Esophagus squamous epithelium (tissue), 5 donors: ENCODE measurements around the gene ENDOV. TPM values are rescaled to one million over a fixed set of nuclear protein-coding genes. Genes with fewer than 3 reads are reported as not detected.

Experiments used
- DNase-seq: peaks from one replicate; lab custom pipeline; 2025; lab: John Stamatoyannopoulos, UW
- H3K27ac ChIP-seq, 4 donors: fragments of 200-600 bp; sonication (generic); one replicate each; pipeline ENCODE4 v1.5.1; 2016 to 2019; ENCODE audit warnings: mild to moderate bottlenecking in 1 of 4
- H3K27me3 ChIP-seq, 4 donors: fragments of 200-600 bp; sonication (generic); 1 replicate in 3 of 4; 2 replicates in 1 of 4; pipeline versions ENCODE4 v1.5.1 to v1.6.0; 2017 to 2021; ENCODE audit warnings: antibody characterized with exemption in 1 of 4
- H3K36me3 ChIP-seq, 3 donors: fragments of 200-600 bp; sonication (generic); one replicate each; pipeline ENCODE4 v1.5.1; 2016 to 2019
- H3K4me1 ChIP-seq, 3 donors: fragments of 200-600 bp; sonication (generic); one replicate each; pipeline ENCODE4 v1.5.1; 2017 to 2019
- H3K4me3 ChIP-seq, 4 donors: fragments of 200-600 bp; sonication (generic); 1 replicate in 3 of 4; 2 replicates in 1 of 4; pipeline ENCODE4 v1.5.1; 2016 to 2019; ENCODE audit warnings: mild to moderate bottlenecking in 2 of 4, moderate library complexity in 1 of 4
- H3K9me3 ChIP-seq, 3 donors: fragments of 200-600 bp; sonication (generic); one replicate each; pipeline ENCODE4 v1.5.1; 2016 to 2019
- POLR2A ChIP-seq, 4 donors: fragments of 450-650 bp; IDR thresholded peaks; one replicate each; pipeline ENCODE4 v1.6.1; 2017; ENCODE audit warnings: antibody characterized with exemption in 4 of 4, mild to moderate bottlenecking in 4 of 4, moderate library complexity in 3 of 4
- WGBS, 2 donors: methylation state at CpG; one replicate each; pipeline ENCODE4 v1.1.5; 2018; 5-methylcytosine and 5-hydroxymethylcytosine counted together
- intact Hi-C: fragments of 100-400 bp; cut with DNase I; formaldehyde crosslinking; loops from one replicate; pipeline ENCODE4 v1.15.0; 2022
- total RNA-seq, 4 donors: library from RNA; depleted of rRNA; stranded (reverse); fragments of >200 nt; gene quantifications; one replicate each; pipeline ENCODE4 v1.1.0, GENCODE V29; 2016
- TF ChIP-seq, protein P1 (sequence below), 6 experiments: fragments of 450-650 bp in 4 of 6; fragments of 200-600 bp in 2 of 6; sonication (generic) in 2 of 6; IDR thresholded peaks; one replicate each; pipeline ENCODE4 v1.5.1; 2016 to 2019; ENCODE audit warnings: antibody characterized with exemption in 6 of 6, mild to moderate bottlenecking in 4 of 6, moderate library complexity in 4 of 6
- donor health status: DM: yes; HTN: yes; CAD: no.

The ENDOV gene
- total RNA-seq, 4 donors from 2014 or later = 7.4 to 16.0 (median 14.5) TPM

DNA sequence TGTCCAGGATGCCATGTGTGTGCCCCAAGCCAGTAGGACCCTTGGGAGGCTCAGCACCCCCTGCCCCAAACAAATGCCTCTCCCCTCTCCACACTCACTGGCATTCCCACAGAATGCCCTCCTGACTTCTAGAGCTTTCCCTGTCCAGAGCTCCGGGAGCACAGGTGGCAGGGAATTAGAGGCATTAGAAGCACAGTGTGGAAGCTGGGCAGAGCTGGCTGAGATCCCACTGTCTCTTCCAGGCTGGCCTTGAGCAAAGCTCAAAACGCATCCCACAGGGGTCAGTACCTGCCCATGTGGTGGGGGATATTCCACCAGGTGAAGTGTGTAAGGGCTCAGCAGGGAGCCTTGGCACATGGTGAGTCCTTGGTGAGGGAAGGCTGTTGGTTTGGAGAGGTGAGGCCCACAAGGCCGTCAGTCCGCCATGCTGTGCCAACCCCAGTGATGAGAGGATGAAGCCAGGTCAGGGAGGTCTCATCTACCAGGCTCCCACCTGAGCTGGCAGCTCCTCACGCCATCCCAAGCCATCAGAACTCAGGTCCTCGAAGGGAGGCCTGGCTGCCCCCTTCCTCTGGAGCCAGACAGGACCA, 18.1 kb downstream of the ENDOV start:
- no peak overlapping the region for H3K4me3 ChIP-seq
- H3K4me1 ChIP-seq = peaks cover 0 to 10% (median 4%) of the 10 kb centered on the region in 3 donors
- intact Hi-C loops = loop anchor here (5.0 kb wide), 1 partner anchor 539 kb away; no protein-coding TSS in a partner anchor
- H3K36me3 ChIP-seq = peaks cover 0 to 6% (median 0%) of the 10 kb centered on the region in 3 donors
- 90% methylated on average over 2 of the region's 6 CpGs; no CpG with 5 or more reads in 1 of the 2 donors for WGBS, 2 donors
- no peaks in the 10 kb centered on the region for H3K9me3 ChIP-seq
- H3K27me3 ChIP-seq = no peaks in the 10 kb centered on the region
- H3K27ac ChIP-seq = no peak overlapping the region
- no peak for DNase-seq
- TF ChIP-seq, protein P1, sequence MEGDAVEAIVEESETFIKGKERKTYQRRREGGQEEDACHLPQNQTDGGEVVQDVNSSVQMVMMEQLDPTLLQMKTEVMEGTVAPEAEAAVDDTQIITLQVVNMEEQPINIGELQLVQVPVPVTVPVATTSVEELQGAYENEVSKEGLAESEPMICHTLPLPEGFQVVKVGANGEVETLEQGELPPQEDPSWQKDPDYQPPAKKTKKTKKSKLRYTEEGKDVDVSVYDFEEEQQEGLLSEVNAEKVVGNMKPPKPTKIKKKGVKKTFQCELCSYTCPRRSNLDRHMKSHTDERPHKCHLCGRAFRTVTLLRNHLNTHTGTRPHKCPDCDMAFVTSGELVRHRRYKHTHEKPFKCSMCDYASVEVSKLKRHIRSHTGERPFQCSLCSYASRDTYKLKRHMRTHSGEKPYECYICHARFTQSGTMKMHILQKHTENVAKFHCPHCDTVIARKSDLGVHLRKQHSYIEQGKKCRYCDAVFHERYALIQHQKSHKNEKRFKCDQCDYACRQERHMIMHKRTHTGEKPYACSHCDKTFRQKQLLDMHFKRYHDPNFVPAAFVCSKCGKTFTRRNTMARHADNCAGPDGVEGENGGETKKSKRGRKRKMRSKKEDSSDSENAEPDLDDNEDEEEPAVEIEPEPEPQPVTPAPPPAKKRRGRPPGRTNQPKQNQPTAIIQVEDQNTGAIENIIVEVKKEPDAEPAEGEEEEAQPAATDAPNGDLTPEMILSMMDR (IDR thresholded peaks at IDR 0.05) = no peak
- no peak for TF ChIP-seq POLR2A (IDR thresholded peaks at IDR 0.05)

DNA sequence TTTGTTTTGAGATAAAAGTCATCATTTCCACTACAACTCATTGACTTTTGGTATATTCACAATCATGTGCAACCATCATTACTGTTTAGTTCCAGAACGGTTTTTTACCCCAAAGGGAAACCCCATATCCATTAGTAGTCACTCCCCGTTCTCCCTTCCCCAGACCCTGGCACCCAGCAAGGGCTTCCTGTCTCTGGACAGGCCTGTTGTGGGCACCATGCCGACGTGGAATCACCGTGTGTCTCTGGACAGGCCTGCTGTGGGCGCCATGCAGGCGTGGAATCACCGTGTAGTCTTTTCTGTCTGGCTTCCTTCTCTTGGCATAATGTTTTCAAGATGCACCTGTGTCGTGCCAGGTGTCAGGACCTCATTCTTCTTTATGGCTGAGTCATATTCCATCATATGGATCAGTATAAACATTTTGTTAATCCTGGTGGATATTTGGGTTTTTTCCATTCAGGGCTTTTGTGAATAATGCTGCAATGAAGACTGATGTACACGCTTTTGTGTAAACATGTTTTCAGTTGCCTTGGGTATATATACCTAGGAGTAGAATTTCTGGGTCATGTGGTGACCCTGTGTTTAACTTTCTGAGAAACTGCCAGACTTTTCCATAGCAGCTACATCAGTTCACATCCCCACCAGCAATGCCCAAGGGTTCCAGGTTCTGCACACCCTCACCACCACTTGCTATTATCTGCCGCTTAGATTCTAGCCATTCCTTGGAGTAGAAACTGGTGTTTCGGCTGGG, 19.1 kb downstream of the ENDOV start:
- Histone ChIP-seq H3K27me3 (no peaks in the 10 kb centered on the region), H3K4me1 (peaks cover 0 to 10% (median 4%) of the 10 kb centered on the region in 3 donors), H3K4me3 (no peak overlapping the region), H3K36me3 (peaks cover 0 to 6% (median 0%) of the 10 kb centered on the region in 3 donors), H3K9me3 (no peaks in the 10 kb centered on the region), H3K27ac (no peak overlapping the region)
- DNase-seq = no peak
- intact Hi-C loops = loop anchor here (5.0 kb wide), 1 partner anchor 538 kb away; no protein-coding TSS in a partner anchor
- TF ChIP-seq POLR2A (IDR thresholded peaks at IDR 0.05) = no peak
- TF ChIP-seq, protein P1 (IDR thresholded peaks at IDR 0.05) = no peak
- 56 to 64% methylated on average over 10 to 11 of the region's 12 CpGs for WGBS, 2 donors

DNA sequence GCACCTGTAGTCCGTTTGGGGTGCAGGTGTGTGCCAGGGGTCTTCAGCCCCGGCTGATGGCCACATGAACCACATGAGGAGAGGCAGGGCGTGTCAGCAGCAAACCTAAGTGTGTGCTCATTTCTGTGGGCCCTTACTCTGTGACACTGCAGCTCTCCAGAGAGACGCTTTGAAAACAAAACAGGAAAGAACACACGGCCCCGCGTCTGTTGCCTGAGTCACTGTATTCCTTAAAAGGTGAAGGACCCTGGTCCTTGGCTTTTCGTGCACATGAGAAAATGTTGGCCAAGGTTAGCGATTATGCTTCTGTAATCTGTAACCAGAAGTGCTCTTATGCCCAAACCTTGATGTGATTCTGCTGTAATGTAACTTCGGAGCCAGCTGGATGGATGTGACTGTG, 22.6 kb downstream of the ENDOV start:
- intact Hi-C loops = no loop called here
- TF ChIP-seq, protein P1 (IDR thresholded peaks at IDR 0.05) = no peak
- no peak for TF ChIP-seq POLR2A (IDR thresholded peaks at IDR 0.05)
- WGBS, 2 donors = 80 to 83% methylated on average over 7 to 8 of the region's 10 CpGs
- Histone ChIP-seq H3K27ac (no peak overlapping the region), H3K4me3 (no peak overlapping the region), H3K36me3 (no peaks in the 10 kb centered on the region), H3K4me1 (no peaks in the 10 kb centered on the region), H3K9me3 (no peaks in the 10 kb centered on the region), H3K27me3 (no peaks in the 10 kb centered on the region)
- no peak for DNase-seq

DNA sequence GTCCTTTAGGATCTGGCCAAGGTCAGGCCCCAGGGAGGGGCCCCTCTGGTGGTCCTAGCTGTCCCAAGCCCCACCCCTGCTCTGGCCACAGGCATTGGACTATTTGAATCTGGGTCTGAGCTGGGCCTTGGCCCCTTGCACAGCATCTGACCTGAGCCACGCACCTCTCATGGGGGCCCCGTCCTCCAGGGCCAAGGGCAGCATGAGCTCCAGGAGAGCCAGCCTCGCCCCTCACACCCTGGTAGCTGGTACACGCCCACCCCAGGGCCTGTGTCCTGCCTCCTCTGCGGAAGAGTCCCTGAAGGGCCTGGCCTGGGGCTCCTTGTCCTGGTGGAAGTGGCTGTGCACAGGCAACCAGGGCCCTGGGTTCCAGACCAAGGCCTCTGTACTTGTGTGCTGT, 23.8 kb downstream of the ENDOV start:
- Histone ChIP-seq H3K27ac (no peak overlapping the region), H3K4me1 (no peaks in the 10 kb centered on the region), H3K4me3 (no peak overlapping the region), H3K27me3 (peaks cover 0 to 7% (median 0%) of the 10 kb centered on the region in 4 donors), H3K36me3 (no peaks in the 10 kb centered on the region), H3K9me3 (no peaks in the 10 kb centered on the region)
- no CpG with 5 or more reads among the region's 5 CpGs for WGBS, 2 donors
- DNase-seq = no peak
- TF ChIP-seq POLR2A (IDR thresholded peaks at IDR 0.05) = no peak
- TF ChIP-seq, protein P1 (IDR thresholded peaks at IDR 0.05) = no peak
- intact Hi-C loops = no loop called here

DNA sequence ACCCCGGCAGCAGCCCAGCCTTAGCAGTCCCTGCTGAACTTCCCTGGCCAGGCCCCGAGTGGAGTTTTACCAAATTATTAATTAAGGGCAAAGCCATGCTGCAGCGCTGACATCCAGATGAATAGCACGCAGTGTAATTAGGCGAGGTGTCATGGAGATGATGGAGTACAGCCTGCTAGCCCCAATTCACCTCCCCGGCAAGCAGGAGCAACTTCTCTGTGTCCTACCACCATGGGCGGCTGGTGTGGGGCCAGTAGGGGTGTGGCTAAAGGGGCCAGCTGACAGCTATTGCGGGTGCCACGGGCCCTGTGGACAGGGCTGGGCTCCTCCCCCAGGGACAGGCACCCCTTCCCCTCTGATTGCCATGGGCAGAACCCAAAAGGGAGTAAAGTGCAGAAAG, 24.5 kb downstream of the ENDOV start:
- Histone ChIP-seq H3K27me3 (peaks cover 0 to 14% (median 0%) of the 10 kb centered on the region in 4 donors), H3K27ac (no peak overlapping the region), H3K9me3 (no peaks in the 10 kb centered on the region), H3K36me3 (no peaks in the 10 kb centered on the region), H3K4me1 (no peaks in the 10 kb centered on the region), H3K4me3 (no peak overlapping the region)
- intact Hi-C loops = no loop called here
- TF ChIP-seq, protein P1 (IDR thresholded peaks at IDR 0.05) = no peak
- DNase-seq = no peak
- 75% methylated on average over 5 of the region's 9 CpGs; no CpG with 5 or more reads in 1 of the 2 donors for WGBS, 2 donors
